Measurements from ENCODE around the gene DIPK1B.

DIPK1B gene

DNA sequence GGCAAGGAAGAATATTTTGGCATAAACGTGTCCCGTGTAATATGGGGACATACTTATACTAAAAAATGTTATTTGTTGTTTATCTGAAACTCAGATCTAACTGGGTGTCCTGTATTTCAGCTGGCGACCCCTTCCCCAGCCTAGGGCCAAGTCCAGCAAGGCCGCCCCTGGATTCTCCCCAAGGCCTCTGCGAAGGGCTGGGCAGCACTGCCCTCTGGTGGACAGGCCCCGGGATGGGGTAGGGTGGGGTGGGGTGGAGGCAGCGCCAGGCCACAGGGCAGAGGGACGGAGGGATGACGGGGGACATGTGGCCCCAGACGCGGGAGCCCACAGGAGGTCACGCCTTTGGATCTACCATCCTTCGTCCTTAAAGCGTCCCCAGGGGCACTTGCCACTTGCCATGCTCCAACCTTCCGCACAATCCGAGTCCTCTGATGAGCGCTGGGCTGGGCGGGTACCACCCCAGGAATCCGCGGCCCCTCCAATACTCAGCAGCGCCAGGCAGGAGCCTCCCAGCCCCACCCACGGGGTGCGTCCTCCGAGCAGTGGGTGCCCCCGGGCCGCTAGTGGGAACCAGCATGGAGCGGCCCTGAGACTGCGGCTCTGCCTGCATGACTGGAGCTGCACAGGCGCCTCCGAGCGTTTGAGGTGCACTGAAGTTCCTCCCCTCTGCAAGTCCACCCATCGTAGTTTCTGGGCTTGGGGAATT lies 18.1 kb upstream of the DIPK1B start (continued):
- TF ChIP-seq, protein P1, sequence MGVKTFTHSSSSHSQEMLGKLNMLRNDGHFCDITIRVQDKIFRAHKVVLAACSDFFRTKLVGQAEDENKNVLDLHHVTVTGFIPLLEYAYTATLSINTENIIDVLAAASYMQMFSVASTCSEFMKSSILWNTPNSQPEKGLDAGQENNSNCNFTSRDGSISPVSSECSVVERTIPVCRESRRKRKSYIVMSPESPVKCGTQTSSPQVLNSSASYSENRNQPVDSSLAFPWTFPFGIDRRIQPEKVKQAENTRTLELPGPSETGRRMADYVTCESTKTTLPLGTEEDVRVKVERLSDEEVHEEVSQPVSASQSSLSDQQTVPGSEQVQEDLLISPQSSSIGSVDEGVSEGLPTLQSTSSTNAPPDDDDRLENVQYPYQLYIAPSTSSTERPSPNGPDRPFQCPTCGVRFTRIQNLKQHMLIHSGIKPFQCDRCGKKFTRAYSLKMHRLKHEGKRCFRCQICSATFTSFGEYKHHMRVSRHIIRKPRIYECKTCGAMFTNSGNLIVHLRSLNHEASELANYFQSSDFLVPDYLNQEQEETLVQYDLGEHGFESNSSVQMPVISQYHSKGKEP (tag by site-specific recombination; IDR thresholded peaks at IDR 0.05) = peak; percentile 26; the same call in 1 of the 2 replicates
- TF ChIP-seq, protein P2, sequence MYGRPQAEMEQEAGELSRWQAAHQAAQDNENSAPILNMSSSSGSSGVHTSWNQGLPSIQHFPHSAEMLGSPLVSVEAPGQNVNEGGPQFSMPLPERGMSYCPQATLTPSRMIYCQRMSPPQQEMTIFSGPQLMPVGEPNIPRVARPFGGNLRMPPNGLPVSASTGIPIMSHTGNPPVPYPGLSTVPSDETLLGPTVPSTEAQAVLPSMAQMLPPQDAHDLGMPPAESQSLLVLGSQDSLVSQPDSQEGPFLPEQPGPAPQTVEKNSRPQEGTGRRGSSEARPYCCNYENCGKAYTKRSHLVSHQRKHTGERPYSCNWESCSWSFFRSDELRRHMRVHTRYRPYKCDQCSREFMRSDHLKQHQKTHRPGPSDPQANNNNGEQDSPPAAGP (tag by site-specific recombination; IDR thresholded peaks at IDR 0.05) = peak; percentile 56; the same call in 1 of the 2 replicates
- TF ChIP-seq ZNF266 (tag by site-specific recombination; IDR thresholded peaks at IDR 0.05; ENCODE audit: low read depth) (no peak), ZNF211 (tag by site-specific recombination; IDR thresholded peaks at IDR 0.05; ENCODE audit: low read depth) (no peak), ZNF221 (tag by site-specific recombination; IDR thresholded peaks at IDR 0.05; ENCODE audit: borderline replicate concordance) (no peak), SALL2 (tag by site-specific recombination; IDR thresholded peaks at IDR 0.05; ENCODE audit: borderline replicate concordance) (no peak), ZNF600 (tag by site-specific recombination; IDR thresholded peaks at IDR 0.05) (no peak), ZNF654 (tag by site-specific recombination; IDR thresholded peaks at IDR 0.05; ENCODE audit: low read depth) (peak; percentile 61), ZNF37A (tag by site-specific recombination; IDR thresholded peaks at IDR 0.05) (no peak), ZNF10 (tag by site-specific recombination; IDR thresholded peaks at IDR 0.05) (no peak), ZNF501 (tag by site-specific recombination; IDR thresholded peaks at IDR 0.05) (no peak), GLI4 (tag by site-specific recombination; IDR thresholded peaks at IDR 0.05) (no peak), GLIS2 (tag by site-specific recombination; IDR thresholded peaks at IDR 0.05) (peak; percentile 25; the same call in 1 of the 2 replicates), ZNF24 (tag by site-specific recombination; IDR thresholded peaks at IDR 0.05) (no peak)
- TF ChIP-seq, protein P3, sequence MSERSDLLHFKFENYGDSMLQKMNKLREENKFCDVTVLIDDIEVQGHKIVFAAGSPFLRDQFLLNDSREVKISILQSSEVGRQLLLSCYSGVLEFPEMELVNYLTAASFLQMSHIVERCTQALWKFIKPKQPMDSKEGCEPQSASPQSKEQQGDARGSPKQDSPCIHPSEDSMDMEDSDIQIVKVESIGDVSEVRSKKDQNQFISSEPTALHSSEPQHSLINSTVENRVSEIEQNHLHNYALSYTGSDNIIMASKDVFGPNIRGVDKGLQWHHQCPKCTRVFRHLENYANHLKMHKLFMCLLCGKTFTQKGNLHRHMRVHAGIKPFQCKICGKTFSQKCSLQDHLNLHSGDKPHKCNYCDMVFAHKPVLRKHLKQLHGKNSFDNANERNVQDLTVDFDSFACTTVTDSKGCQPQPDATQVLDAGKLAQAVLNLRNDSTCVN (tag by site-specific recombination; optimal IDR thresholded peaks at IDR 0.05) = peak; percentile 6
- TF ChIP-seq, protein P4, sequence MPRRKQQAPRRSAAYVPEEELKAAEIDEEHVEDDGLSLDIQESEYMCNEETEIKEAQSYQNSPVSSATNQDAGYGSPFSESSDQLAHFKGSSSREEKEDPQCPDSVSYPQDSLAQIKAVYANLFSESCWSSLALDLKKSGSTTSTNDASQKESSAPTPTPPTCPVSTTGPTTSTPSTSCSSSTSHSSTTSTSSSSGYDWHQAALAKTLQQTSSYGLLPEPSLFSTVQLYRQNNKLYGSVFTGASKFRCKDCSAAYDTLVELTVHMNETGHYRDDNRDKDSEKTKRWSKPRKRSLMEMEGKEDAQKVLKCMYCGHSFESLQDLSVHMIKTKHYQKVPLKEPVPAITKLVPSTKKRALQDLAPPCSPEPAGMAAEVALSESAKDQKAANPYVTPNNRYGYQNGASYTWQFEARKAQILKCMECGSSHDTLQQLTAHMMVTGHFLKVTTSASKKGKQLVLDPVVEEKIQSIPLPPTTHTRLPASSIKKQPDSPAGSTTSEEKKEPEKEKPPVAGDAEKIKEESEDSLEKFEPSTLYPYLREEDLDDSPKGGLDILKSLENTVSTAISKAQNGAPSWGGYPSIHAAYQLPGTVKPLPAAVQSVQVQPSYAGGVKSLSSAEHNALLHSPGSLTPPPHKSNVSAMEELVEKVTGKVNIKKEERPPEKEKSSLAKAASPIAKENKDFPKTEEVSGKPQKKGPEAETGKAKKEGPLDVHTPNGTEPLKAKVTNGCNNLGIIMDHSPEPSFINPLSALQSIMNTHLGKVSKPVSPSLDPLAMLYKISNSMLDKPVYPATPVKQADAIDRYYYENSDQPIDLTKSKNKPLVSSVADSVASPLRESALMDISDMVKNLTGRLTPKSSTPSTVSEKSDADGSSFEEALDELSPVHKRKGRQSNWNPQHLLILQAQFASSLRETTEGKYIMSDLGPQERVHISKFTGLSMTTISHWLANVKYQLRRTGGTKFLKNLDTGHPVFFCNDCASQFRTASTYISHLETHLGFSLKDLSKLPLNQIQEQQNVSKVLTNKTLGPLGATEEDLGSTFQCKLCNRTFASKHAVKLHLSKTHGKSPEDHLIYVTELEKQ (tag by site-specific recombination; IDR thresholded peaks at IDR 0.05; ENCODE audit: borderline replicate concordance) = no peak
- TF ChIP-seq, protein P5, sequence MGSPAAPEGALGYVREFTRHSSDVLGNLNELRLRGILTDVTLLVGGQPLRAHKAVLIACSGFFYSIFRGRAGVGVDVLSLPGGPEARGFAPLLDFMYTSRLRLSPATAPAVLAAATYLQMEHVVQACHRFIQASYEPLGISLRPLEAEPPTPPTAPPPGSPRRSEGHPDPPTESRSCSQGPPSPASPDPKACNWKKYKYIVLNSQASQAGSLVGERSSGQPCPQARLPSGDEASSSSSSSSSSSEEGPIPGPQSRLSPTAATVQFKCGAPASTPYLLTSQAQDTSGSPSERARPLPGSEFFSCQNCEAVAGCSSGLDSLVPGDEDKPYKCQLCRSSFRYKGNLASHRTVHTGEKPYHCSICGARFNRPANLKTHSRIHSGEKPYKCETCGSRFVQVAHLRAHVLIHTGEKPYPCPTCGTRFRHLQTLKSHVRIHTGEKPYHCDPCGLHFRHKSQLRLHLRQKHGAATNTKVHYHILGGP (tag by site-specific recombination; IDR thresholded peaks at IDR 0.05) = no peak
- TF ChIP-seq, protein P6, sequence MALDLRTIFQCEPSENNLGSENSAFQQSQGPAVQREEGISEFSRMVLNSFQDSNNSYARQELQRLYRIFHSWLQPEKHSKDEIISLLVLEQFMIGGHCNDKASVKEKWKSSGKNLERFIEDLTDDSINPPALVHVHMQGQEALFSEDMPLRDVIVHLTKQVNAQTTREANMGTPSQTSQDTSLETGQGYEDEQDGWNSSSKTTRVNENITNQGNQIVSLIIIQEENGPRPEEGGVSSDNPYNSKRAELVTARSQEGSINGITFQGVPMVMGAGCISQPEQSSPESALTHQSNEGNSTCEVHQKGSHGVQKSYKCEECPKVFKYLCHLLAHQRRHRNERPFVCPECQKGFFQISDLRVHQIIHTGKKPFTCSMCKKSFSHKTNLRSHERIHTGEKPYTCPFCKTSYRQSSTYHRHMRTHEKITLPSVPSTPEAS (tag by site-specific recombination; IDR thresholded peaks at IDR 0.05) = no peak

Measured in HEK293 (cell line).